Kidney (tissue), 14 donors: ENCODE data around the gene CCNC. TPM values are rescaled to one million over a fixed set of nuclear protein-coding genes. Genes with fewer than 3 reads are reported as not detected.

Experiments
- DNase-seq, 5 donors: peaks; one replicate each; pipeline ENCODE4 v3.0.0-alpha.2; 2013 to 2020
- FAIRE-seq: peaks from 2 replicates; lab custom pipeline; 2012; peaks lifted over from hg19 to GRCh38; lab: Jason Lieb, UNC
- H3K27ac ChIP-seq, 2 donors: one replicate each; pipeline ENCODE4 v1.7.0; 2013; ENCODE audit warnings: low read depth in 2 of 2, low read length in 2 of 2, inconsistent platforms in 1 of 2
- H3K27me3 ChIP-seq: one replicate; pipeline ENCODE4 v1.7.1; 2013; ENCODE audit warnings: low read length, inconsistent platforms; ENCODE audit not compliant: control insufficient read depth, insufficient read depth
- H3K36me3 ChIP-seq, 3 donors: one replicate each; pipeline versions ENCODE4 v1.7.0 to v1.7.1; 2013; ENCODE audit warnings: low read length in 3 of 3, control low read depth in 1 of 3, inconsistent platforms in 1 of 3; ENCODE audit not compliant: insufficient read depth in 3 of 3, control insufficient read depth in 2 of 3
- H3K4me1 ChIP-seq, 3 donors: one replicate each; pipeline versions ENCODE4 v1.7.0 to v1.7.1; 2013; ENCODE audit warnings: low read length in 3 of 3, inconsistent platforms in 1 of 3, low read depth in 1 of 3; ENCODE audit not compliant: control insufficient read depth in 2 of 3, insufficient read depth in 2 of 3
- H3K4me3 ChIP-seq, 3 donors: one replicate each; pipeline versions ENCODE4 v1.7.0 to v1.8.1; 2013; ENCODE audit warnings: low read length in 3 of 3, control low read depth in 1 of 3, inconsistent platforms in 1 of 3
- H3K9ac ChIP-seq, 3 donors: one replicate each; pipeline versions ENCODE4 v1.7.0 to v1.7.1; 2013; ENCODE audit warnings: low read length in 3 of 3, control low read depth in 1 of 3, inconsistent platforms in 1 of 3
- H3K9me3 ChIP-seq, 3 donors: one replicate each; pipeline versions ENCODE4 v1.7.0 to v1.7.1; 2013; ENCODE audit warnings: low read length in 3 of 3, control low read depth in 1 of 3, inconsistent platforms in 1 of 3; ENCODE audit not compliant: control insufficient read depth in 2 of 3, insufficient read depth in 1 of 3
- intact Hi-C: fragments of 100-400 bp; cut with DNase I; formaldehyde crosslinking; loops from one replicate; pipeline ENCODE4 v1.11.1; 2022
- polyA plus RNA-seq: library from polyadenylated mRNA; stranded (reverse); fragments of 350-450 nt; fragmentation: Illumina TruSeq; extraction: RNeasy Lipid Tissue Mini Kit (QIAGEN cat#74804); gene quantifications from one replicate; pipeline ENCODE4 v1.2.3, GENCODE V29; 2014; ENCODE audit warnings: low read depth, low replicate concordance; ENCODE audit not compliant: insufficient read depth
- total RNA-seq: library from RNA; stranded (reverse); fragmentation: NEBNext Ultra II Directional; extraction: Animal tissue kit (Norgen Biotek cat#: 25700); gene quantifications from one replicate; pipeline ENCODE4 v1.2.1, GENCODE V29; 2021
- TF ChIP-seq, protein P1 (sequence below): IDR thresholded peaks from 3 replicates; pipeline ENCODE4 v1.5.1; 2012; ENCODE audit warnings: mild to moderate bottlenecking, moderate library complexity, borderline replicate concordance; ENCODE audit not compliant: insufficient read depth; ENCODE audit errors: extremely low read depth
- donor health status: control.
- donor health status: control.
- donor health status: control.
- donor health status: control.
- donor health status: control.
- donor health status: DM: yes; HTN: yes; CAD: no.
- donor health status: Normal renal cell carcinoma (clear cell type).

The CCNC gene
- total and polyA plus RNA-seq, 2 donors from 2014 or later = 51.4 to 55.9 TPM

- no peak for FAIRE-seq
- TF ChIP-seq, protein P1, sequence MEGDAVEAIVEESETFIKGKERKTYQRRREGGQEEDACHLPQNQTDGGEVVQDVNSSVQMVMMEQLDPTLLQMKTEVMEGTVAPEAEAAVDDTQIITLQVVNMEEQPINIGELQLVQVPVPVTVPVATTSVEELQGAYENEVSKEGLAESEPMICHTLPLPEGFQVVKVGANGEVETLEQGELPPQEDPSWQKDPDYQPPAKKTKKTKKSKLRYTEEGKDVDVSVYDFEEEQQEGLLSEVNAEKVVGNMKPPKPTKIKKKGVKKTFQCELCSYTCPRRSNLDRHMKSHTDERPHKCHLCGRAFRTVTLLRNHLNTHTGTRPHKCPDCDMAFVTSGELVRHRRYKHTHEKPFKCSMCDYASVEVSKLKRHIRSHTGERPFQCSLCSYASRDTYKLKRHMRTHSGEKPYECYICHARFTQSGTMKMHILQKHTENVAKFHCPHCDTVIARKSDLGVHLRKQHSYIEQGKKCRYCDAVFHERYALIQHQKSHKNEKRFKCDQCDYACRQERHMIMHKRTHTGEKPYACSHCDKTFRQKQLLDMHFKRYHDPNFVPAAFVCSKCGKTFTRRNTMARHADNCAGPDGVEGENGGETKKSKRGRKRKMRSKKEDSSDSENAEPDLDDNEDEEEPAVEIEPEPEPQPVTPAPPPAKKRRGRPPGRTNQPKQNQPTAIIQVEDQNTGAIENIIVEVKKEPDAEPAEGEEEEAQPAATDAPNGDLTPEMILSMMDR = no peak
- Histone ChIP-seq H3K9ac (no peak overlapping the region), H3K4me1 (no peaks in the 10 kb centered on the region), H3K4me3 (no peak overlapping the region), H3K27me3 (no peaks in the 10 kb centered on the region), H3K27ac (no peak overlapping the region), H3K9me3 (no peaks in the 10 kb centered on the region), H3K36me3 (no peaks in the 10 kb centered on the region)
- no peak for DNase-seq
- intact Hi-C loops = no loop called here
Measured at GRCh38 chr6:99573980-99574617, 5.6 kb upstream of the CCNC start.

DNA sequence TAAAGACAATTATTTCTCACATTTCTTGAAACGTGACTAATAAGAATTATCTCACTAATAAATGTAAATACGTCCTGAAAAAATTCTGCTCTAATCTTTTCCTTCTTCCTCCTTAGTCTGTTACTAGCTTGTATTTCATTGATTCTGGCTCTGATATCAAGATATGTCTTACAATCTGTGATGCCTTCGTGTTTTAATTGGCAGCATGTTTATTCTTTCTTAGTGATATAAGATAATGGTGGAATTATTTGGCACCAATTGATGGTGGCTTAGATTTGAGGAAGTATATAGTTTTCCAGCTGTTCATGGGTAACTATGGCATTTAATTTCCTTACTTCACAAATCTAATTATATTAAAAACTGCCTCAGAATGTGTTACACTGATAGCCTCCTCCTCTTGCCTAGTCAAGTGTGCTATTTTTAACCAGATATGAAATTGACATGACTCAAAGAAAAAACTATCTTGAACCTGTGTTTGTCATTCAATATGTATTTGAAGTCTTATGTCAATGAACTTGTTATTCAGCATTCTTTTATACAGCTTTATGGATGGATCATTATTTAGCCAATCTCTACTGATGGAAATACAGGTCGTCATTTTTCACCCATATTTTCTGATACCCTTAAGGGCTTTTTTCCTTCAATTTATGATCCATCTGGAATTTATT, 5.3 kb downstream of the CCNC start:
- no peak overlapping the region for H3K27ac ChIP-seq
- TF ChIP-seq, protein P1 = no peak
- H3K4me3 ChIP-seq = no peak overlapping the region
- H3K9me3 ChIP-seq = no peaks in the 10 kb centered on the region
- H3K36me3 ChIP-seq = peaks cover 0 to 8% (median 3%) of the 10 kb centered on the region in 3 donors
- H3K4me1 ChIP-seq = peaks cover 0 to 7% (median 0%) of the 10 kb centered on the region in 3 donors
- H3K27me3 ChIP-seq = no peaks in the 10 kb centered on the region
- no peak for FAIRE-seq
- no peak for DNase-seq
- no peak overlapping the region for H3K9ac ChIP-seq
- intact Hi-C loops = no loop called here

- no peak for FAIRE-seq
- TF ChIP-seq, protein P1 = no peak
- DNase-seq = no peak
- Histone ChIP-seq H3K4me3 (no peak overlapping the region), H3K27me3 (no peaks in the 10 kb centered on the region), H3K9me3 (no peaks in the 10 kb centered on the region), H3K36me3 (peaks cover 7 to 18% (median 13%) of the 10 kb centered on the region in 3 donors), H3K27ac (no peak overlapping the region), H3K9ac (no peak overlapping the region), H3K4me1 (peaks cover 0 to 2% (median 0%) of the 10 kb centered on the region in 3 donors)
- intact Hi-C loops = no loop called here
Measured at GRCh38 chr6:99560668-99561067, 7.8 kb downstream of the CCNC start.
